Posterior vena cava (tissue), 2 donors: Measurements from ENCODE around the gene NUP50. TPM values are rescaled to one million over a fixed set of nuclear protein-coding genes. Genes with fewer than 3 reads are reported as not detected.

ENCODE experiments used
- DNase-seq: peaks from one replicate; pipeline ENCODE4 v3.0.0-alpha.2; 2020; ENCODE audit warnings: low spot score
- intact Hi-C, 2 donors: fragments of 100-400 bp; cut with DNase I; formaldehyde crosslinking; loops; one replicate each; pipeline versions ENCODE4 v1.14.1 to v1.14.2; 2022 to 2023
- long read RNA-seq, 2 donors: library from polyadenylated mRNA; unstranded; transcript quantifications; one replicate each; pipeline ENCODE4 v2.0.0, GENCODE V29; 2020 to 2021
- total RNA-seq, 2 donors: library from RNA; stranded (reverse); fragmentation: NEBNext Ultra II Directional; extraction: Animal tissue kit (Norgen Biotek cat#: 25700); gene quantifications; one replicate each; pipeline ENCODE4 v1.2.1, GENCODE V29; 2021
- donor health status: DM: yes; HTN: yes; CAD: no.
- donor health status: DM: yes; HTN: yes; CAD: no.

NUP50 gene
- 10 to 100 TPM; 29.7 to 30.1 TPM for total RNA-seq
- long read RNA-seq, donor 1, full-length matches to known transcripts: 3 of 10 reads
- long read RNA-seq, donor 1, partial matches to known transcripts: 3 of 10 reads
- long read RNA-seq, donor 1, other reads (novel, unspliced or antisense): 4 of 10 reads
- long read RNA-seq, donor 2, full-length matches to known transcripts: 6 of 12 reads
- long read RNA-seq, donor 2, partial matches to known transcripts: 2 of 12 reads
- long read RNA-seq, donor 2, other reads (novel, unspliced or antisense): 4 of 12 reads

DNA sequence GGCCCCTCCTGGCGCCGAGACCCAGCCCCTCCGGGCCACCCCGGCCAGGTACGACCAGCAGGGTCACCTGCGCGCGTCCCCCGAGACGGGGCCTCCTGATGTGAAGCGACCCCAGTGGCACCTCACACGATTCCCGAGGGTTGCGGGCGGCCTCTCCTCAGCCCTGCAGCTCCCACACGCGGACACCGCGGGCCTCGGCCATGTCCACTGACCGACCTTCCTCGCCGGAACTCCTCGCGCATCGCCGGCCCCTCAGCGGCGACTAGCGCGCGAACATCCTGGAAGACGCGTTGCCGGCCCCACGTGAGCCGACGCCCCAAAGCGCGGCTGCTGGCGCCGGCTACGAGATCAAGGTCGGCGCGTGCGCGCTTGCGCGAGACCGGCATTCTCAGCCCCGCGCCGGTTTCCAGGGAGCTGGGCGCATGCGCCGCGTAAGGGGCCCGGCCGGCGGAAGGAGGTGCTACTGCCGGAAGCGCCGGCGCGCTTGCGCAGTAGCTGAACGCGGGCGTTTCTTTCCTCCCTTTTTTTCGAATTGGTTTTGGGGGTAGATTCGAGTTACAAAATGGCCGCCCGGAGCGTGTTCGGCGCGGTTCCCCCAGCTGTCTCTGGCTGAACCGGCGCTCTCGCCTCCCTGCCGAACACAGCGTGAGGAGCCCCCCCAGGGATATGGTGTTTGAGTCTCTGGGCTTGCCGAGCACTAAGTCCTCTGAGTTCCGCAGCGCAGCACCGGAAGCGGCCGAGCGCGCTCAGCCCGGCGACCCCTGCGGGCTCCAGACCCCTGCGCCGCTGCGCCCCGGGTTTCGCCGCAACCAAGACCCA is at the start of gene NUP50:
Gene NUP50 (plus strand): TSS at position 475 of the 819 bp plus-strand sequence. CDS start 4,253 bp downstream, outside the sequence.
- intact Hi-C loops: no loop called here
- DNase-seq: peak; percentile 99

- intact Hi-C loops: no loop called here
- DNase-seq: no peak
Measured at GRCh38 chr22:45120440-45120839, 43.3 kb upstream of the NUP50 start.

GRCh38 chr22:45120931-45121330 is 42.8 kb upstream of the NUP50 start:
- no peak for DNase-seq
- intact Hi-C loops: no loop called here

GRCh38 chr22:45124176-45124847 is 39.4 kb upstream of the NUP50 start:
- intact Hi-C loops: no loop called here
- no peak for DNase-seq

GRCh38 chr22:45125188-45125587 is 38.5 kb upstream of the NUP50 start:
- intact Hi-C loops: no loop called here
- no peak for DNase-seq

- intact Hi-C loops: no loop called here
- DNase-seq: no peak
Measured at GRCh38 chr22:45127866-45128265, 35.9 kb upstream of the NUP50 start.

DNA sequence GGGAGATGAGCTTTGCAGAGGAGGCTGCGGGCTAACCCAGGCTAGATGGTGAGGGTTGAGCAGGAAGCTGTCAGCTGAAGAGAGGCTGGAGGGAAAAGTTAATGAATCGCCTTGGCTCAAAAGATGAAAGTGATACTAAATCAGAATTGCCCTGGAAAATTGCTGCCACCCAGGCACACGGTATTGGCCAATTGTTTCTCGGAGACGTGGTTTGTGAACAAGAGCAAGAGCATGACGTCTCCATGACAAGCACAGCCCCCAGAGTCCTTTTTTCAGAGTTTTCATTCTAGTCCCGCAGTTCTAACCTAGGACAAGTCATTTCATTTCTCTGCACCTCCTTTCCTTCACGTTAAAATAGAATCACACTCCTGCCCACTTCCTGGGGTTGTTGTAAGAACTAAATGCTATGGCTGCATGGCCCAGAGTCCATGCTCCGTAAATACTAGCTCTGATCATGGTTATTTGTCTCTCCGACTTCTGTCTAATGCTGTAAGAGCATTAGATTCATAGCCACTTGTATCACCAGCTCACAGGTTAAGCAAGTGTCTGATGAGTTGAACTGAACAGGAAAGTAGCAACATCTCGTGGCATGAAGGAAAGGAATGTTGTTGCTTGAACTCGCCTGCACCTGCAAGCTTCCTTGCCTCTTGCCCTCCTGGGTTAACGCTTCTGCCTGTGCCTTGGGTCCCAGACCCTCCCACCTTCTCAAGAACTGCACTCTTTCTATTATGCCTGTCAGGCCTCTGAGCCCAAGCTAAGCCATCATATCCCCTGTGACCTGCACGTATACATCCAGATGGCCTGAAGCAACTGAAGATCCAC is 33.8 kb upstream of the NUP50 start:
- DNase-seq: no peak
- intact Hi-C loops: no loop called here

DNA sequence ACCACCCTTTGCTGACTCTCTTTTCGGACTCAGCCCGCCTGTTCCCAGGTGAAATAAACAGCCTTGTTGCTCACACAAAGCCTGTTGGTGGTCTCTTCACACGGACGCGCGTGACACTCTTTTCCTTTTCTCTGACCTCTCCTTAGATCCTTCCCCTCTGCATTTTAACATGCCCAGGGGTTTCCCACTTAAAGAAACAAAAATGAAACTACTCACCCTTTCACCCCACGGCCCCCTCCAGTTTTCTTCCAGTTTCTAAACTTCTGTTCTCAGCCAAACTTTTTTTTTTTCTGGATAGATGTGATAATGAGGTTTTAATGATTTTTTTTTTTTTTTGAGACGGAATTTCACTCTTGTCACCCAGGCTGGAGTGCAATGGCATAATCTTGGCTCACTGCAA is 32.8 kb upstream of the NUP50 start:
- no peak for DNase-seq
- intact Hi-C loops: no loop called here

DNA sequence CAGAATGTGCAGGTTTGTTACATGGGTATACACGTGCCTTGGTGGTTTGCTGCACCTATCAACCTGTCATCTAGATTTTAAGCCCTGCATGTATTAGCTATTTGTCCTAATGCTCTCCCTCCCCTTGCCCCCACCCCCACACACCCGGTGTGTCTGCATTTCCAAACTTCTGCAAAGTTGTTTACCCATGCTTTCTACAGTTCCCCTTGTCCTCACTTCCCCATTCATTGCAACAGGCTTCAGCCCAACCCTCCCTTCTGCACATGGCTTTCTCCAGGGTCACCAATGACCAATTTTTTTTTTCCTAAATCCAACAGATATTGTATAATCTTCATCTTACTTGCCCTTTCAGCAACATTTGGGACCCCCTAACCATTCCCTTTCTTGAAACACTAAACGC is 32.0 kb upstream of the NUP50 start:
- intact Hi-C loops: no loop called here
- DNase-seq: no peak

DNA sequence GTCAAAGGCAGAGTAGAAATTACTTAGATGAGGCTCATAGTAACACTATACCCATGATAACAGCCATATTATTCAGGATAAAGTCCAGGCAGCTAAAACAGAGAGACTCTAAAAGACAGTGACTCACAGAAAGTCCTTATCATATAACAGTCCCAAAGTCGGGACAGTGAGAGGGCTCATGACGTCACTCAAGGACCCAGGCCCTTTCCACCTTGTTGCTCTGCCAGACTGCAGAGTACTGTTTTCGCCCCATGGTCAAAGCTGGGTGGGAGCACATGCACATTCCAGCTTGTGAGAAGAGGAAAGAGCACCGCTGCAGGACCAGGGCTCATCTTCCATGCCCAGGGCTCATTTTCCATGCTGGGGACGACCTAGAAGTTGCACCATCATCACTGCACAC is 29.4 kb upstream of the NUP50 start:
- DNase-seq: no peak
- intact Hi-C loops: no loop called here

- intact Hi-C loops: no loop called here
Measured at GRCh38 chr22:45136594-45136993, 27.1 kb upstream of the NUP50 start.

GRCh38 chr22:45139693-45140092 is 24.0 kb upstream of the NUP50 start:
- no peak for DNase-seq
- intact Hi-C loops: no loop called here

More at GRCh38 chr22:45136594-45136993, 27.1 kb upstream of the NUP50 start:
- DNase-seq: no peak

DNA sequence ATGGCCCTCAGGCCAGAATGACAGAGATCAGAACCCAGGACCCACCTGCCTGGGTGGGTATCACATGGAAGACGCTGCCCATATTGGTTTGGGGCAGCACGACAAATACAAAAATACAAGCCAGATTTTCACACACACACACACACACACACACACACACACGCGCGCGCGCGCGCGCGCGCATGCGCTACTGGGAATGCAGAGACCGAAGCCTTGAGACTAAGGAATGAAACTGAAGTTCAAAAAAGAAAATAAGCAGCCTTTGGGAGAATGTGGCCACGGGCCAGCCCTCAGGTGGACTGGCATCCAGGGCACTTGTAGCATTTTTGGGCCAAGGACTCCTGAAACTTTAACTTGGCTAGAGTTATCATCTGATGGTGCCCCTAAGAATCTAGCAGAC is 21.3 kb upstream of the NUP50 start:
- no peak for DNase-seq
- intact Hi-C loops: no loop called here

DNA sequence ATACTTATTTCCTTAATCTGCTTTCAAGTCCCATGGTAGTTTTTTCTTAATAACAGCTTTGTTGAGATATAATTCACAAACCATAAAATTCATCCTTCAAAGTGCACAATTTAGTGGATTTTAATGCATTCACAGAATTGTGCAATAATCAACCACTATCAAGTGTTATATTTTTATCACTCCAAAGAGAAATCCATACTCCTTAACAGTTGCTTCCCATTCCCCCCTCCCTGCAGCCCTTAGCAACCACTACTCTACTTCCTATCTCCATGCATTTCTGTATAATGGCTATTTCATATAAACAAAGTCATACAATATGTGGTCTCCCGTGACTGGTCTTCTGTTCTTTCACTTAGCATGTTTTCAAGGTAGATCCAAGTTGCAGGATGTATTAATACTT is 18.8 kb upstream of the NUP50 start:
- intact Hi-C loops: no loop called here
- no peak for DNase-seq

GRCh38 chr22:45149671-45150070 is 14.1 kb upstream of the NUP50 start:
- intact Hi-C loops: no loop called here
- no peak for DNase-seq

DNA sequence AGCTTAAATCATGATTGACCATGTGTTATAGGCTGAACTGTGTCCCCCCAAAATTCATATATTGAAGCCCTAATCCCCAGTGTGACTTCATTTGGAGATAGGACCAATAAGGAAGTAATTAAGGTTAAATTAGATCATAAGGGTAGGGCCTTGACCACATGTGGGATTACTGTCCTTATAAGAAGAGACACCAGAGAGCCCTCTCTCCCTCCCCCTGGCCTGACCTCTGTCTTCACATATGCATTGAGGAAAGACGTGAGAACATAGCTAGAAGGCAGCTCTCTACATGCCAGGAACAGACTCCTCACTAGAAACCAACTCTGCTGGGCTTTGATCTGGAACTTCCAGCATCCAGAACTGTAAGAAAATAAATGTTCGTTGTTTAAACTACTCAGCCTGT is 13.6 kb upstream of the NUP50 start:
- DNase-seq: no peak
- intact Hi-C loops: no loop called here

GRCh38 chr22:45151503-45151902 is 12.2 kb upstream of the NUP50 start:
- intact Hi-C loops: no loop called here
- no peak for DNase-seq

DNA sequence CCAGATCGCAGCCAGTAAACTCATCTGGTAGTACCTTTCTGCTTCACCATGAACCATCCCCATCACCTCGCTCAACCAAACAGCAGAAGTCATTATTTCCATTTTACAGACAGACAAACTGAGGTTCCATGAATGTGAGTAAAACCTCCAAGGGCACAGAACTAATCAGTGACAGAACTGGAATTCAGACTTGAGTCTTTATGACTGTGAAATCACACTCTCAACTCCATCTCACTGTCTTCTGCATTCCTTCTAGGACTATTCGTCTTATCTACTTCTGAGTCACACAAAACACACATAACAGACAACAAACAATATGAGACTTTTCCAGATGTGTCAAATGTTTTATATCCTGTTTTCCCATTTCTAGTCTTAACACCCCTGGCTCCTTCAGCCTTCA is 9.3 kb upstream of the NUP50 start:
- intact Hi-C loops: no loop called here
- DNase-seq: no peak

DNA sequence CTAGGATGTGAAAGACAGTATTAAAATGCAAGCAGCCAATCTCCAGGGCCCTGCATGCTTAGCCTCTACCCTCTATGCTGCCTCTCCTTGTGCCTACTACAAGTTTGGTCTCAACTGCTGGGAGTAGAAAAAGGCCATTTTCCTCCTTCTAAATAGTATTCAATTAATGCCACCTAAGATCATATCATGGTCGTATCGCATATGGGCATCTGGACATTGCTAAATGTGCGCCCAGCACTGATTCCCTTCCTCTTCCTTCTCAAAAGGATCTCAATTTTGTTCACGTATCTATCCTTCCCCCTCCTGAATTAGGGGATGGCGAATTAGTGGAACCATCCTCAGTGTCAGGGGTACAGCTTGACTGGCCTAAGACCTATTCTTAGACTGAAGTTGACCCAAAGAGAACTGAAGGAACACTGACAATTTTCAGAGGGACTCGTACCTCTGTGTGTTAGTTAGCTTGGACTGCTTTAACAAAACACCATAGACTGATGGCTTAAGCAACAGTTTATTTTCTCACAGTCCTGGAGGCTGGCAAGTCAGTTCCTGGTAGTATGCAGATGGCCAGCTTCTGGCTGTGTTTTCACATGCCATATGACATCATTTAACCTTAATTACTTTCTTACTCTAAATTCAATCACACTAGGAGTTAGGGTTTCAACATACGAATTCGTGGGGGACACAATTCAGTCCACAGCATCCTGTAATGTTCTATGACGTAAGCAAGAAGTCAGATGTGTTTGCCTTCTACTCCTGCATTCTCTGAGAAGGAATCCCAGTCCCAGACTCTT is 8.5 kb upstream of the NUP50 start:
- no peak for DNase-seq
- intact Hi-C loops: no loop called here
